ENCODE measurements around the gene PPP1R3F. TPM values are rescaled to one million over a fixed set of nuclear protein-coding genes. Genes with fewer than 3 reads are reported as not detected.
A peak's percentile ranks its signal among the peaks of the same experiment; 100 is the strongest.
"Not testable (repeated sequence)": the region's sequence is repeated elsewhere in the genome, so short reads cannot be mapped to it uniquely, and the experiment has no call there.

Gene PPP1R3F
- total RNA-seq, 1 donor from 2014 or later = 6.6 TPM

DNA sequence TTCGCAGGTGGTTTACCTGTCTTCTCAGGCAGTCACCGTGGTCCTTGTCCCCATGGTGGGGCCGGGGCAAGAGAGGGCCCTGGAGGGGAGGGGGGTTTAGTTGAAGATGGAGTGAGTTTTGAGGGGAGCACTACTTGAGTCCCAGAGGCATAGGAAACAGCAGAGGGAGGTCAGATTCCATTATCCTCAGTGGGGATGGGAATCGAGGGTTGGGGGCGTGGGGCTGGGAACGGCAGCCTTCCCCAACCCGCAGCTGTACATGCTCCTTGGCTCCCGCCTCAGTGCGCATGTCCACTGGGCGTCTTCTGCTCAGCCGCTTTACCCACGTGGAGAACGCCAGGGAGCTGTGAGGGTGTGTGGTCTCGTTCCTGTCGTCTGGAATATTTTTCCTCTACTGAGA, 33.8 kb downstream of the PPP1R3F start, which contains the start of gene GAGE10:
Gene GAGE10, plus strand, starts transcription at position 301 of the 400 bp plus-strand sequence. CDS start 1,214 bp downstream, outside the sequence.
- H3K9me3 ChIP-seq (ENCODE audit: insufficient read depth, low read depth, low read length) = no peaks in the 10 kb centered on the region
- no peaks in the 10 kb centered on the region for H3K79me2 ChIP-seq (ENCODE audit: insufficient read depth, low read length)
- Mint-ChIP-seq H3K4me1 (ENCODE audit: low read depth, unreplicated experiment) (no peaks in the 10 kb centered on the region), H3K36me3 (ENCODE audit: low read depth, unreplicated experiment) (no peaks in the 10 kb centered on the region), H3K4me3 (ENCODE audit: unreplicated experiment) (no peak within 1 kb of the TSS), H3K27me3 (ENCODE audit: low read depth, unreplicated experiment) (peaks cover 3% of the 10 kb centered on the region), H3K9me3 (ENCODE audit: unreplicated experiment) (no peaks in the 10 kb centered on the region), H3K27ac (ENCODE audit: unreplicated experiment) (no peak within 1 kb of the TSS)
- TF ChIP-seq, protein P1, sequence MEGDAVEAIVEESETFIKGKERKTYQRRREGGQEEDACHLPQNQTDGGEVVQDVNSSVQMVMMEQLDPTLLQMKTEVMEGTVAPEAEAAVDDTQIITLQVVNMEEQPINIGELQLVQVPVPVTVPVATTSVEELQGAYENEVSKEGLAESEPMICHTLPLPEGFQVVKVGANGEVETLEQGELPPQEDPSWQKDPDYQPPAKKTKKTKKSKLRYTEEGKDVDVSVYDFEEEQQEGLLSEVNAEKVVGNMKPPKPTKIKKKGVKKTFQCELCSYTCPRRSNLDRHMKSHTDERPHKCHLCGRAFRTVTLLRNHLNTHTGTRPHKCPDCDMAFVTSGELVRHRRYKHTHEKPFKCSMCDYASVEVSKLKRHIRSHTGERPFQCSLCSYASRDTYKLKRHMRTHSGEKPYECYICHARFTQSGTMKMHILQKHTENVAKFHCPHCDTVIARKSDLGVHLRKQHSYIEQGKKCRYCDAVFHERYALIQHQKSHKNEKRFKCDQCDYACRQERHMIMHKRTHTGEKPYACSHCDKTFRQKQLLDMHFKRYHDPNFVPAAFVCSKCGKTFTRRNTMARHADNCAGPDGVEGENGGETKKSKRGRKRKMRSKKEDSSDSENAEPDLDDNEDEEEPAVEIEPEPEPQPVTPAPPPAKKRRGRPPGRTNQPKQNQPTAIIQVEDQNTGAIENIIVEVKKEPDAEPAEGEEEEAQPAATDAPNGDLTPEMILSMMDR (IDR thresholded peaks at IDR 0.05; ENCODE audit: insufficient read depth, low read depth, low read length) = no peak
- TF ChIP-seq EZH2 (IDR thresholded peaks at IDR 0.05; ENCODE audit: insufficient read depth, low read length) = no peak
- DNase-seq (ENCODE audit: low read depth) = no peak
- no peak within 1 kb of the TSS for H3K9ac ChIP-seq (ENCODE audit: low read length)
- no peaks in the 10 kb centered on the region for H3K27me3 ChIP-seq (ENCODE audit: insufficient read depth, low read length)
- no peaks in the 10 kb centered on the region for H4K20me1 ChIP-seq (ENCODE audit: insufficient read depth, low read length)
- H3K4me2 ChIP-seq (ENCODE audit: low read length) = no peak within 1 kb of the TSS
- H3K27ac ChIP-seq (ENCODE audit: low read depth, low read length) = no peak within 1 kb of the TSS
- no peak within 1 kb of the TSS for H3K4me3 ChIP-seq (ENCODE audit: insufficient read depth, low read depth, low read length)
- no peaks in the 10 kb centered on the region for H3K36me3 ChIP-seq (ENCODE audit: insufficient read depth, low read length)
- no peak within 1 kb of the TSS for H2AFZ ChIP-seq (ENCODE audit: low read depth, low read length)
- H3K4me1 ChIP-seq (ENCODE audit: insufficient read depth, low read length) = no peaks in the 10 kb centered on the region
- no peak for FAIRE-seq

DNA sequence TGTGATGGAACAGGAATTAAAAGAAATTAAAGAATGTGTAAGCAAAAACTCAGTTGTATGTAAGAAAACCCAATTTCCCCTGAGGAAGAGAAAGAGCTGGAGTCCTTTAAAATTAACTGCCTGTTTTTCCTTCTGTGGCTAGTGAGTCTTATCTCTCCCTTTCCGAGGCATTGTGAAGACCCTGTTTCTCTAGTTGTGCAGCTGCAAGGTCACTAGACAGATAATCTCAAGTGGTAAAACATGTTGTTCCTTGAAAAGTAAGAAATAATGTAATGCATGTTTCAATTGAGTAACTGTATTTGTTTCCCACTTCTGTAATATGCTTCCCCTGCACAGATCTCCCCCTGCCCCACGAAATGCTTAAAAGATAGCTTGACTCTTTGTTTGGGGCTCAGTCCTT, 38.2 kb downstream of the PPP1R3F start:
- not testable (repeated sequence) for H3K4me3 ChIP-seq (ENCODE audit: insufficient read depth, low read depth, low read length); H3K4me1 ChIP-seq (ENCODE audit: insufficient read depth, low read length); H3K9ac ChIP-seq (ENCODE audit: low read length); H3K27ac ChIP-seq (ENCODE audit: low read depth, low read length); H3K36me3 ChIP-seq (ENCODE audit: insufficient read depth, low read length); H3K27me3 Mint-ChIP-seq (ENCODE audit: low read depth, unreplicated experiment); H3K9me3 ChIP-seq (ENCODE audit: insufficient read depth, low read depth, low read length); H3K27ac Mint-ChIP-seq (ENCODE audit: unreplicated experiment); H3K36me3 Mint-ChIP-seq (ENCODE audit: low read depth, unreplicated experiment); H3K4me1 Mint-ChIP-seq (ENCODE audit: low read depth, unreplicated experiment); H3K27me3 ChIP-seq (ENCODE audit: insufficient read depth, low read length); FAIRE-seq; H3K4me3 Mint-ChIP-seq (ENCODE audit: unreplicated experiment); H3K4me2 ChIP-seq (ENCODE audit: low read length); H2AFZ ChIP-seq (ENCODE audit: low read depth, low read length); DNase-seq (ENCODE audit: low read depth); H3K9me3 Mint-ChIP-seq (ENCODE audit: unreplicated experiment); H3K79me2 ChIP-seq (ENCODE audit: insufficient read depth, low read length); H4K20me1 ChIP-seq (ENCODE audit: insufficient read depth, low read length)

DNA sequence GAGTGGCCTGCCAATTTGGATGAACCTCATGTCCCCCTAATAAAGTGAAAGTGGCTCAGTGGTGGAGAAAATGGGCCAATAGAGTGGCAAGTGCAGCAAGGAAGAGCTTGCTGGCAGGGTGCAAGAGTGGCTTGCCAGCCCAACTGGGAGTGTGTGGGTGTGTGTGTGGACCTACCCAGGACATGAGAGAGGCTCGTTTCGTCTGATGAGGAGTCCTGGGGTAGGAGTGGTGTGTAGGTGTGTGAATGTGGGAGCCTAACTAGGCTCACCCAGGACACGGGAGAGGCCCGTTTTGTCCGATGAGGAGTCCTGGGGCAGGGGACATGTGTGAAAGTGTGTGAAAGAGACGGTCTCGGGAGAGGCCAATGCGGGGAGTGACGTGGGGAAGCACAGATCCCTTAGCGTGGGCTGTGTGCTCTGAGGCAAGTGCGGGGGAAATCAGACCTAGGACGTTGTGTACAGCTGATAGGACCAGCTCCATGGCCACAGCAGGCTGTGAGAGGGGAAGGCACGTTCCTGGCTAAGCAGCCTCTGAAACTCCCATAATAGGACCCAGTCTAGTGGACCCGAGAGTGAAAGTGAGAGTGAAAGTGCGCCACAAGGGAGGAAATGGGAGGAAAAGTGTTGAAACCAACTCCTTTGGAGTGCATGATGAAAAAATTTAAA, 39.1 kb downstream of the PPP1R3F start:
- Histone ChIP-seq H3K4me2 (ENCODE audit: low read length) (peak overlapping the region; percentile 85), H4K20me1 (ENCODE audit: insufficient read depth, low read length) (no peaks in the 10 kb centered on the region), H2AFZ (ENCODE audit: low read depth, low read length) (peak overlapping the region; percentile 26), H3K9ac (ENCODE audit: low read length) (no peak overlapping the region), H3K4me3 (ENCODE audit: insufficient read depth, low read depth, low read length) (peak overlapping the region; percentile 1), H3K27me3 (ENCODE audit: insufficient read depth, low read length) (no peaks in the 10 kb centered on the region), H3K27ac (ENCODE audit: low read depth, low read length) (no peak overlapping the region), H3K36me3 (ENCODE audit: insufficient read depth, low read length) (no peaks in the 10 kb centered on the region), H3K9me3 (ENCODE audit: insufficient read depth, low read depth, low read length) (no peaks in the 10 kb centered on the region), H3K4me1 (ENCODE audit: insufficient read depth, low read length) (no peaks in the 10 kb centered on the region), H3K79me2 (ENCODE audit: insufficient read depth, low read length) (no peaks in the 10 kb centered on the region)
- Mint-ChIP-seq H3K4me1 (ENCODE audit: low read depth, unreplicated experiment) (peaks cover 8% of the 10 kb centered on the region), H3K27ac (ENCODE audit: unreplicated experiment) (no peak overlapping the region), H3K36me3 (ENCODE audit: low read depth, unreplicated experiment) (no peaks in the 10 kb centered on the region), H3K9me3 (ENCODE audit: unreplicated experiment) (no peaks in the 10 kb centered on the region), H3K4me3 (ENCODE audit: unreplicated experiment) (peak overlapping the region; percentile 11), H3K27me3 (ENCODE audit: low read depth, unreplicated experiment) (peaks cover 5% of the 10 kb centered on the region)
- DNase-seq (ENCODE audit: low read depth) = no peak
- no peak for TF ChIP-seq EZH2 (IDR thresholded peaks at IDR 0.05; ENCODE audit: insufficient read depth, low read length)
- TF ChIP-seq, protein P1 (IDR thresholded peaks at IDR 0.05; ENCODE audit: insufficient read depth, low read depth, low read length) = no peak
- FAIRE-seq = no peak
